Right cardiac atrium (tissue), 5 donors: ENCODE data around the gene ANKRD2. TPM values are rescaled to one million over a fixed set of nuclear protein-coding genes. Genes with fewer than 3 reads are reported as not detected.

ENCODE experiments used
- ATAC-seq, 2 donors: fragments of 200-7000 bp; cut with Tn5 transposase; one replicate each; pipeline versions ENCODE4 v1.8.0 to v1.9.1; 2020; ENCODE audit warnings: moderate library complexity in 2 of 2, mild to moderate bottlenecking in 1 of 2
- DNase-seq, 3 donors: peaks; one replicate each; pipeline ENCODE4 v3.0.0-alpha.2; 2020
- H3K27ac ChIP-seq: one replicate; pipeline ENCODE4 v1.5.1; 2013; ENCODE audit warnings: mild to moderate bottlenecking, low read length, control low read depth, moderate library complexity
- H3K27me3 ChIP-seq: one replicate; pipeline ENCODE4 v1.6.1; 2013; ENCODE audit not compliant: control insufficient read depth, insufficient read depth
- H3K4me1 ChIP-seq: one replicate; pipeline ENCODE4 v1.6.1; 2013; ENCODE audit warnings: low read length; ENCODE audit not compliant: control insufficient read depth, insufficient read depth
- H3K4me3 ChIP-seq: one replicate; pipeline ENCODE4 v1.5.1; 2013; ENCODE audit warnings: low read length, control low read depth
- H3K9me3 ChIP-seq: one replicate; pipeline ENCODE4 v1.6.1; 2013; ENCODE audit warnings: low read length; ENCODE audit not compliant: control insufficient read depth
- WGBS: extraction: QIAGEN DNeasy Blood & Tissue Kit; methylation state at CpG from one replicate; pipeline ENCODE4 v1.1.7; 2013; 5-methylcytosine and 5-hydroxymethylcytosine counted together
- intact Hi-C, 4 donors: fragments of 100-400 bp; cut with DNase I; formaldehyde crosslinking; loops; one replicate each; pipeline versions ENCODE4 v1.11.0 to v1.14.0; 2022 to 2023
- polyA plus RNA-seq: library from polyadenylated mRNA; stranded (reverse); fragments of 200-250 nt; gene quantifications from one replicate; pipeline ENCODE4 v1.2.3, GENCODE V29; 2013
- total RNA-seq, 4 donors: library from RNA; stranded (reverse); fragmentation: NEBNext Ultra II Directional; extraction: Animal tissue kit (Norgen Biotek cat#: 25700); gene quantifications; one replicate each; pipeline ENCODE4 v1.2.1, GENCODE V29; 2021
- donor health status: healthy with polysubstance abuse.
- donor health status: DM: no; HTN: yes; CAD: no.
- donor health status: DM: no; HTN: no; CAD: no.
- donor health status: DM: no; HTN: yes; CAD: no; lungs with severe emphysema.
- donor health status: DM: yes; HTN: yes; CAD: no.

The ANKRD2 gene
- total and polyA plus RNA-seq, 5 donors = 9.9 to 67.6 (median 19.1) TPM

- ATAC-seq (no peak), DNase-seq (no peak)
- 80% methylated on average over 3 of the region's 3 CpGs for WGBS
- no peaks in the 10 kb centered on the region for H3K9me3 ChIP-seq
- intact Hi-C loops = no loop called here
- no peaks in the 10 kb centered on the region for H3K27me3 ChIP-seq
- no peaks in the 10 kb centered on the region for H3K4me1 ChIP-seq
- H3K27ac ChIP-seq = no peak overlapping the region
- H3K4me3 ChIP-seq = no peak overlapping the region
These were observed 55.6 kb downstream of the ANKRD2 start for GRCh38 chr10:97628228-97628627.

- no peaks in the 10 kb centered on the region for H3K27me3 ChIP-seq
- H3K4me3 ChIP-seq = no peak overlapping the region
- no peaks in the 10 kb centered on the region for H3K4me1 ChIP-seq
- WGBS = 97% methylated on average over 5 of the region's 5 CpGs
- no peak overlapping the region for H3K27ac ChIP-seq
- DNase-seq = no peak
- intact Hi-C loops = no loop called here
- H3K9me3 ChIP-seq = no peaks in the 10 kb centered on the region
- ATAC-seq = no peak
These were observed 56.7 kb downstream of the ANKRD2 start for GRCh38 chr10:97629289-97629688.

GRCh38 chr10:97631098-97631497 lies 58.5 kb downstream of the ANKRD2 start:
- Histone ChIP-seq H3K27me3 (no peaks in the 10 kb centered on the region), H3K27ac (no peak overlapping the region), H3K9me3 (no peaks in the 10 kb centered on the region), H3K4me3 (no peak overlapping the region), H3K4me1 (no peaks in the 10 kb centered on the region)
- ATAC-seq (no peak), DNase-seq (no peak)
- intact Hi-C loops = no loop called here

- H3K4me1 ChIP-seq = no peaks in the 10 kb centered on the region
- H3K4me3 ChIP-seq = peak within 1 kb of the TSS; percentile 53
- ATAC-seq (peak; percentile 99 to 100), DNase-seq (peak; percentile 94 to 98 (median 97))
- 3% methylated on average over 62 of the region's 62 CpGs for WGBS
- H3K9me3 ChIP-seq = no peaks in the 10 kb centered on the region
- intact Hi-C loops = no loop called here
- no peaks in the 10 kb centered on the region for H3K27me3 ChIP-seq
- peak within 1 kb of the TSS; percentile 14 for H3K27ac ChIP-seq
These were observed 60.6 kb downstream of the ANKRD2 start, which contains the start of gene MORN4 for GRCh38 chr10:97632949-97633884. TSS of gene MORN4 (minus strand) at chr10:97633500. CDS start at chr10:97619653, 13,847 bp downstream.

Other genes starting within 250 kb of the ANKRD2 start
- gene FRAT2, start 238.1 kb upstream of the ANKRD2 start, total RNA-seq = 1 to 10 TPM; 5.0 to 7.6 (median 7.5) TPM
- 3.4 TPM for gene FRAT2, start 238.1 kb upstream of the ANKRD2 start, polyA plus RNA-seq
- gene RRP12, start 171.4 kb upstream of the ANKRD2 start, total RNA-seq = 10 to 100 TPM; 10.8 to 21.2 (median 14.2) TPM
- 18.4 TPM for gene RRP12, start 171.4 kb upstream of the ANKRD2 start, polyA plus RNA-seq
- 100 to 1,000 TPM; 245 to 330 (median 314) TPM for gene PGAM1, start 146.6 kb upstream of the ANKRD2 start, total RNA-seq
- gene PGAM1, start 146.6 kb upstream of the ANKRD2 start, polyA plus RNA-seq = 204 TPM
- gene EXOSC1, start 126.8 kb upstream of the ANKRD2 start, total RNA-seq = 10 to 100 TPM; 19.8 to 22.1 (median 21.1) TPM
- 35.2 TPM for gene EXOSC1, start 126.8 kb upstream of the ANKRD2 start, polyA plus RNA-seq
- 10 to 100 TPM; 18.9 to 28.6 (median 23.8) TPM for gene ZDHHC16, start 126.6 kb upstream of the ANKRD2 start, total RNA-seq
- gene ZDHHC16, start 126.6 kb upstream of the ANKRD2 start, polyA plus RNA-seq = 23.4 TPM
- gene MMS19, start 74.4 kb upstream of the ANKRD2 start, total RNA-seq = 10 to 100 TPM; 32.8 to 40.0 (median 36.8) TPM
- 33.7 TPM for gene MMS19, start 74.4 kb upstream of the ANKRD2 start, polyA plus RNA-seq
- 10 to 100 TPM; 24.8 to 27.6 (median 25.8) TPM for gene UBTD1, start 73.9 kb upstream of the ANKRD2 start, total RNA-seq
- 42.1 TPM for gene UBTD1, start 73.9 kb upstream of the ANKRD2 start, polyA plus RNA-seq
- gene HOGA1, start 11.6 kb downstream of the ANKRD2 start, total RNA-seq = 10 to 100 TPM in 3 of 4 donors, 1 to 10 TPM in 1; 4.4 to 13.4 (median 11.7) TPM
- gene HOGA1, start 11.6 kb downstream of the ANKRD2 start, polyA plus RNA-seq = 15.0 TPM
- under 1 TPM in 3 of 4 donors, not detected in 1; 0.25 to 0.76 (median 0.31) TPM for gene C10orf62, start 16.9 kb downstream of the ANKRD2 start, total RNA-seq
- gene C10orf62, start 16.9 kb downstream of the ANKRD2 start, polyA plus RNA-seq = 0.20 TPM
- 10 to 100 TPM; 10.1 to 11.7 (median 11.0) TPM for gene MORN4, start 60.7 kb downstream of the ANKRD2 start, total RNA-seq
- gene MORN4, start 60.7 kb downstream of the ANKRD2 start, polyA plus RNA-seq = 23.3 TPM
- 10 to 100 TPM; 11.7 to 14.7 (median 12.5) TPM for gene PI4K2A, start 67.9 kb downstream of the ANKRD2 start, total RNA-seq
- gene PI4K2A, start 67.9 kb downstream of the ANKRD2 start, polyA plus RNA-seq = 9.3 TPM
- gene AVPI1, start 114.5 kb downstream of the ANKRD2 start, total RNA-seq = 10 to 100 TPM; 12.2 to 23.1 (median 15.7) TPM
- 15.4 TPM for gene AVPI1, start 114.5 kb downstream of the ANKRD2 start, polyA plus RNA-seq
- gene MARVELD1, start 141.0 kb downstream of the ANKRD2 start, total RNA-seq = 10 to 100 TPM; 17.3 to 27.8 (median 21.6) TPM
- 10.6 TPM for gene MARVELD1, start 141.0 kb downstream of the ANKRD2 start, polyA plus RNA-seq
- gene ZFYVE27, start 164.3 kb downstream of the ANKRD2 start, total RNA-seq = 10 to 100 TPM; 14.8 to 20.6 (median 17.7) TPM
- 16.0 TPM for gene ZFYVE27, start 164.3 kb downstream of the ANKRD2 start, polyA plus RNA-seq
- 100 to 1,000 TPM; 110 to 191 (median 168) TPM for gene SFRP5, start 199.2 kb downstream of the ANKRD2 start, total RNA-seq
- 110 TPM for gene SFRP5, start 199.2 kb downstream of the ANKRD2 start, polyA plus RNA-seq